HG02852 (cell line): Measurements from ENCODE around the gene SLC10A7.

Experiments used
- ATAC-seq: cut with Tn5 transposase; IDR thresholded peaks from one replicate; pipeline ENCODE4 v1.9.1; 2021; ENCODE audit warnings: mild to moderate bottlenecking, moderate library complexity; ENCODE audit not compliant: unreplicated experiment

Gene SLC10A7

GRCh38 chr4:146442801-146443200 lies 78.9 kb downstream of the SLC10A7 start:
- no peak for ATAC-seq

GRCh38 chr4:146439999-146440398 lies 81.7 kb downstream of the SLC10A7 start:
- ATAC-seq = no peak

- no peak for ATAC-seq
Measured at GRCh38 chr4:146439437-146439836, 82.3 kb downstream of the SLC10A7 start.

- ATAC-seq = no peak
Measured at GRCh38 chr4:146437778-146438177, 84.0 kb downstream of the SLC10A7 start.

- ATAC-seq = no peak
Measured at GRCh38 chr4:146436423-146437162, 85.1 kb downstream of the SLC10A7 start.

- ATAC-seq = no peak
Measured at GRCh38 chr4:146435962-146436361, 85.8 kb downstream of the SLC10A7 start.

GRCh38 chr4:146432065-146432464 lies 89.7 kb downstream of the SLC10A7 start:
- no peak for ATAC-seq

- no peak for ATAC-seq
Measured at GRCh38 chr4:146428298-146428697, 93.4 kb downstream of the SLC10A7 start.

- no peak for ATAC-seq
Measured at GRCh38 chr4:146417822-146418221, 103.9 kb downstream of the SLC10A7 start.

GRCh38 chr4:146415829-146416228 lies 105.9 kb downstream of the SLC10A7 start:
- no peak for ATAC-seq

- no peak for ATAC-seq
Measured at GRCh38 chr4:146407669-146408084, 114.1 kb downstream of the SLC10A7 start.

GRCh38 chr4:146407257-146407656 lies 114.5 kb downstream of the SLC10A7 start:
- ATAC-seq = no peak

GRCh38 chr4:146401274-146401673 lies 120.5 kb downstream of the SLC10A7 start:
- ATAC-seq = no peak

- ATAC-seq = no peak
Measured at GRCh38 chr4:146398896-146399445, 122.8 kb downstream of the SLC10A7 start.

GRCh38 chr4:146398404-146398803 lies 123.3 kb downstream of the SLC10A7 start:
- ATAC-seq = no peak

- ATAC-seq = no peak
Measured at GRCh38 chr4:146389561-146389960, 132.2 kb downstream of the SLC10A7 start.

- ATAC-seq = no peak
Measured at GRCh38 chr4:146382194-146382593, 139.5 kb downstream of the SLC10A7 start.

- no peak for ATAC-seq
Measured at GRCh38 chr4:146381263-146381872, 140.4 kb downstream of the SLC10A7 start.

GRCh38 chr4:146379744-146380143 lies 142.0 kb downstream of the SLC10A7 start:
- no peak for ATAC-seq

GRCh38 chr4:146371812-146372211 lies 149.9 kb downstream of the SLC10A7 start:
- ATAC-seq = no peak

GRCh38 chr4:146370841-146371240 lies 150.9 kb downstream of the SLC10A7 start:
- no peak for ATAC-seq

GRCh38 chr4:146369446-146369845 lies 152.3 kb downstream of the SLC10A7 start:
- ATAC-seq = no peak
